ENCODE results near the gene CSH1.
"Not testable (repeated sequence)": the region's sequence is repeated elsewhere in the genome, so short reads cannot be mapped to it uniquely, and the experiment has no call there.

CSH1 gene

GRCh38 chr17:63896524-63897354 is at the start of gene CSH1:
CSH1 (minus strand) TSS chr17:63896574; CDS start chr17:63896511, 63 bp downstream.
- DNase-seq = not testable (repeated sequence)

- no peak for DNase-seq
Observed at GRCh38 chr17:63945784-63946439, 49.5 kb upstream of the CSH1 start.

GRCh38 chr17:63944736-63945499 is 48.5 kb upstream of the CSH1 start:
- DNase-seq = no peak

- no peak for DNase-seq
Observed at GRCh38 chr17:63943745-63944144, 47.4 kb upstream of the CSH1 start.

- no peak for DNase-seq
Observed at GRCh38 chr17:63942309-63942985, 46.1 kb upstream of the CSH1 start.

GRCh38 chr17:63941751-63942150 is 45.4 kb upstream of the CSH1 start:
- no peak for DNase-seq

GRCh38 chr17:63941162-63941561 is 44.8 kb upstream of the CSH1 start:
- DNase-seq = no peak

- DNase-seq = no peak
Observed at GRCh38 chr17:63940584-63940983, 44.2 kb upstream of the CSH1 start.

GRCh38 chr17:63939884-63940283 is 43.5 kb upstream of the CSH1 start:
- no peak for DNase-seq

- DNase-seq = no peak
Observed at GRCh38 chr17:63939401-63939800, 43.0 kb upstream of the CSH1 start.

- no peak for DNase-seq
Observed at GRCh38 chr17:63937920-63938319, 41.5 kb upstream of the CSH1 start.

GRCh38 chr17:63937319-63937718 is 40.9 kb upstream of the CSH1 start:
- DNase-seq = no peak

GRCh38 chr17:63934183-63935112 is 38.1 kb upstream of the CSH1 start:
- DNase-seq = no peak

GRCh38 chr17:63933598-63933997 is 37.2 kb upstream of the CSH1 start:
- DNase-seq = no peak

- DNase-seq = no peak
Observed at GRCh38 chr17:63932721-63933120, 36.3 kb upstream of the CSH1 start.

GRCh38 chr17:63931981-63932561 is 35.7 kb upstream of the CSH1 start, which contains the start of gene CD79B:
CD79B (minus strand) TSS chr17:63932331; CDS start chr17:63932261, 70 bp downstream.
- peak; percentile 22 to 39 for DNase-seq

GRCh38 chr17:63930951-63931575 is 34.7 kb upstream of the CSH1 start:
- peak; percentile 51 to 52 for DNase-seq

- no peak for DNase-seq
Observed at GRCh38 chr17:63929860-63930766, 33.7 kb upstream of the CSH1 start.

- DNase-seq = no peak
Observed at GRCh38 chr17:63928966-63929695, 32.8 kb upstream of the CSH1 start.
